Naive thymus-derived CD4-positive, alpha-beta T cell (primary cell): ENCODE results near the gene MRTFB. TPM values are rescaled to one million over a fixed set of nuclear protein-coding genes. Genes with fewer than 3 reads are reported as not detected.

Source experiments
- ATAC-seq: fragments of 150-1000 bp; cut with Tn5 transposase; 2 replicates; pipeline ENCODE4 v1.10.0; 2021; ENCODE audit warnings: mild to moderate bottlenecking, moderate library complexity
- CTCF ChIA-PET: fragments of 350-600 bp; sonication (Branson Sonifier 250); formaldehyde crosslinking; loops from one replicate; lab custom pipeline; 2021; ENCODE audit warnings: antibody characterized with exemption; lab: Charles Lee
- POLR2A ChIA-PET: fragments of 350-600 bp; sonication (Branson Sonifier 250); formaldehyde crosslinking; loops from one replicate; lab custom pipeline; 2021; ENCODE audit warnings: antibody characterized with exemption, inconsistent platforms; lab: Charles Lee
- DNase-seq, 9 donors: peaks; one replicate each; pipeline versions ENCODE4 v3.0.0 to v3.0.0-alpha.2; 2020 to 2022; ENCODE audit warnings: mixed read lengths in 1 of 9
- H3K27ac ChIP-seq: one replicate; pipeline ENCODE4 v1.7.0; 2013; ENCODE audit warnings: mild to moderate bottlenecking, low read depth, low read length, moderate library complexity
- H3K27me3 ChIP-seq, 2 donors: one replicate each; pipeline ENCODE4 v1.7.0; 2013; ENCODE audit warnings: low read length in 2 of 2, mild to moderate bottlenecking in 2 of 2, moderate library complexity in 2 of 2; ENCODE audit not compliant: control insufficient read depth in 2 of 2, insufficient read depth in 2 of 2
- H3K36me3 ChIP-seq, 3 experiments: 1 replicate in 2 of 3; 2 replicates in 1 of 3; pipeline ENCODE4 v1.7.0; 2013; ENCODE audit warnings: low read length in 3 of 3, mild to moderate bottlenecking in 3 of 3, moderate library complexity in 1 of 3; ENCODE audit not compliant: insufficient read depth in 3 of 3, control insufficient read depth in 2 of 3
- H3K4me1 ChIP-seq, 2 donors: one replicate each; pipeline ENCODE4 v1.7.0; 2013; ENCODE audit warnings: low read length in 2 of 2, mild to moderate bottlenecking in 2 of 2, moderate library complexity in 1 of 2; ENCODE audit not compliant: control insufficient read depth in 2 of 2, insufficient read depth in 2 of 2
- H3K4me3 ChIP-seq: 2 replicates; pipeline ENCODE4 v1.7.0; 2013; ENCODE audit warnings: mild to moderate bottlenecking, low read length
- H3K9me3 ChIP-seq, 3 experiments: 1 replicate in 2 of 3; 2 replicates in 1 of 3; pipeline ENCODE4 v1.7.0; 2013; ENCODE audit warnings: low read length in 3 of 3; ENCODE audit not compliant: control insufficient read depth in 2 of 3
- H3K27ac Mint-ChIP-seq, 9 donors: one replicate each; pipeline ENCODE4 v1.8.0; 2020 to 2022; ENCODE audit warnings: mixed read lengths in 9 of 9, mild to moderate bottlenecking in 8 of 9, moderate library complexity in 5 of 9, inconsistent platforms in 2 of 9
- H3K27me3 Mint-ChIP-seq, 5 donors: one replicate each; pipeline ENCODE4 v1.8.0; 2021 to 2022; ENCODE audit warnings: mixed read lengths in 5 of 5, mild to moderate bottlenecking in 1 of 5
- H3K36me3 Mint-ChIP-seq, 5 donors: one replicate each; pipeline ENCODE4 v1.8.0; 2020 to 2022; ENCODE audit warnings: mixed read lengths in 5 of 5, mild to moderate bottlenecking in 3 of 5, inconsistent platforms in 1 of 5
- H3K4me1 Mint-ChIP-seq, 7 donors: one replicate each; pipeline ENCODE4 v1.8.0; 2020 to 2022; ENCODE audit warnings: mixed read lengths in 7 of 7, mild to moderate bottlenecking in 3 of 7, inconsistent platforms in 1 of 7
- H3K4me3 Mint-ChIP-seq, 10 donors: one replicate each; pipeline ENCODE4 v1.8.0; 2020 to 2022; ENCODE audit warnings: mild to moderate bottlenecking in 10 of 10, mixed read lengths in 10 of 10, moderate library complexity in 6 of 10, inconsistent platforms in 2 of 10
- H3K9me3 Mint-ChIP-seq, 11 donors: one replicate each; pipeline ENCODE4 v1.8.0; 2020 to 2022; ENCODE audit warnings: mixed read lengths in 11 of 11, mild to moderate bottlenecking in 4 of 11, inconsistent platforms in 1 of 11, moderate library complexity in 1 of 11
- intact Hi-C, 2 donors: fragments of 100-400 bp; cut with micrococcal nuclease; formaldehyde crosslinking; loops; one replicate each; pipeline ENCODE4 v1.15.1; 2023
- polyA plus RNA-seq, 2 donors: library from polyadenylated mRNA; unstranded; fragments of 300-500 nt; fragmentation: Illumina TruSeq; gene quantifications; one replicate each; pipeline ENCODE4 v1.2.3, GENCODE V29; 2021
- total RNA-seq, 6 experiments: library from RNA in 5 of 6; stranded (reverse) in 5 of 6; gene quantifications; 1 replicate in 5 of 6; 2 replicates in 1 of 6; pipeline ENCODE4 v1.2.3 and lab custom pipeline; 2021 to 2026

Gene MRTFB
- total and polyA plus RNA-seq, 7 experiments from 2014 or later, result 9.1 to 33.2 (median 25.4) TPM

GRCh38 chr16:14284371-14284770 lies 213.3 kb downstream of the MRTFB start:
- H3K27ac Mint-ChIP-seq, result peak overlapping the region in 5 of 9 donors; percentile 21 to 97 (median 90)

GRCh38 chr16:14284930-14285512 lies 213.9 kb downstream of the MRTFB start:
- peak overlapping the region; percentile 69 for H3K27ac ChIP-seq
- peaks cover 0 to 3% of the 10 kb centered on the region in 2 donors for H3K4me1 ChIP-seq
- peaks cover 2 to 32% (median 19%) of the 10 kb centered on the region in 7 donors for H3K4me1 Mint-ChIP-seq
- ChIA-PET POLR2A (interaction anchor here (1.0 to 2.7 kb wide), 5 partner anchors 10 to 366 kb away, joined by 3 to 18 read pairs (median 7); no protein-coding TSS in a partner anchor), CTCF (interaction anchor here (0.9 to 3.0 kb wide), 3 partner anchors 23 to 365 kb away, joined by 3 to 17 read pairs (median 7); partner anchors contain the start of gene ERCC4)
- H3K27me3 Mint-ChIP-seq, result peaks cover 0 to 3% (median 0%) of the 10 kb centered on the region in 5 donors
- peaks cover 4 to 38% (median 10%) of the 10 kb centered on the region in 11 donors for H3K9me3 Mint-ChIP-seq
- H3K9me3 ChIP-seq, result peaks cover 0 to 8% (median 0%) of the 10 kb centered on the region in 3 experiments
- H3K4me3 ChIP-seq, result peak overlapping the region; percentile 67
- peaks cover 0 to 4% (median 2%) of the 10 kb centered on the region in 5 donors for H3K36me3 Mint-ChIP-seq
- no peaks in the 10 kb centered on the region for H3K27me3 ChIP-seq
- DNase-seq (no peak), ATAC-seq (peak; percentile 62)
- H3K36me3 ChIP-seq, result peaks cover 0 to 4% (median 0%) of the 10 kb centered on the region in 3 experiments
- H3K27ac Mint-ChIP-seq, result peak overlapping the region; percentile 85 to 97 (median 95)
- H3K4me3 Mint-ChIP-seq, result peak overlapping the region; percentile 84 to 96 (median 94)
- intact Hi-C loops, result loop anchor here (1.0 to 10.0 kb wide), 10 partner anchors 16 to 366 kb away; partner anchors contain the start of genes MRTFB (in 2 of the 2), PARN (in 2 of the 2) and ERCC4 (in 1 of the 2)

More at GRCh38 chr16:14284371-14284770, 213.3 kb downstream of the MRTFB start:
- ATAC-seq (no peak), DNase-seq (no peak)
- no peaks in the 10 kb centered on the region for H3K27me3 ChIP-seq
- no peak overlapping the region for H3K4me3 ChIP-seq
- Mint-ChIP-seq H3K9me3 (peaks cover 4 to 31% (median 5%) of the 10 kb centered on the region in 11 donors), H3K27me3 (peaks cover 0 to 3% (median 0%) of the 10 kb centered on the region in 5 donors), H3K4me3 (peak overlapping the region; percentile 55 to 96 (median 88)), H3K36me3 (peaks cover 0 to 4% (median 2%) of the 10 kb centered on the region in 5 donors), H3K4me1 (peaks cover 2 to 32% (median 19%) of the 10 kb centered on the region in 7 donors)
- H3K36me3 ChIP-seq, result peaks cover 0 to 4% (median 0%) of the 10 kb centered on the region in 3 experiments
- ChIA-PET CTCF (no interaction called here), POLR2A (interaction anchor here (1.0 kb wide), 1 partner anchor 22 kb away, joined by 3 read pairs; no protein-coding TSS in a partner anchor)
- H3K27ac ChIP-seq, result no peak overlapping the region
- intact Hi-C loops, result loop anchor here (2.0 to 10.0 kb wide), 3 partner anchors 36 to 214 kb away; partner anchors contain the start of gene MRTFB (in 1 of the 2)
- H3K4me1 ChIP-seq, result peaks cover 0 to 3% of the 10 kb centered on the region in 2 donors
- peaks cover 0 to 2% (median 0%) of the 10 kb centered on the region in 3 experiments for H3K9me3 ChIP-seq

GRCh38 chr16:14285513-14286367 lies 214.6 kb downstream of the MRTFB start:
- H3K9me3 ChIP-seq, result peaks cover 0 to 9% (median 0%) of the 10 kb centered on the region in 3 experiments

GRCh38 chr16:14286368-14287230 lies 215.5 kb downstream of the MRTFB start:
- H3K36me3 Mint-ChIP-seq, result peaks cover 0 to 4% (median 2%) of the 10 kb centered on the region in 5 donors
- H3K4me1 Mint-ChIP-seq, result peaks cover 2 to 32% (median 19%) of the 10 kb centered on the region in 7 donors
- ATAC-seq (peak; percentile 19), DNase-seq (peak in 5 of 9 donors; percentile 33 to 52 (median 45))
- ChIA-PET CTCF (interaction anchor here (0.9 to 3.0 kb wide), 3 partner anchors 21 to 367 kb away, joined by 3 to 17 read pairs (median 3); partner anchors contain the start of gene ERCC4), POLR2A (interaction anchor here (0.8 to 2.7 kb wide), 6 partner anchors 8 to 346 kb away, joined by 3 to 18 read pairs (median 7); partner anchors contain the start of gene PARN)
- intact Hi-C loops, result loop anchor here in 1 of 2 donors (1.0 to 10.0 kb wide), 2 partner anchors 15 to 92 kb away; no protein-coding TSS in a partner anchor
- H3K27ac Mint-ChIP-seq, result peak overlapping the region; percentile 83 to 97 (median 90)
- Histone ChIP-seq H3K36me3 (peaks cover 0 to 4% (median 0%) of the 10 kb centered on the region in 3 experiments), H3K27me3 (no peaks in the 10 kb centered on the region), H3K27ac (peak overlapping the region; percentile 69), H3K4me1 (peaks cover 0 to 3% of the 10 kb centered on the region in 2 donors), H3K4me3 (peak overlapping the region; percentile 67), H3K9me3 (peaks cover 0 to 9% (median 0%) of the 10 kb centered on the region in 3 experiments)
- H3K4me3 Mint-ChIP-seq, result peak overlapping the region; percentile 66 to 96 (median 88)
- H3K27me3 Mint-ChIP-seq, result peaks cover 0 to 3% (median 0%) of the 10 kb centered on the region in 5 donors
- H3K9me3 Mint-ChIP-seq, result peaks cover 4 to 41% (median 12%) of the 10 kb centered on the region in 11 donors

More at GRCh38 chr16:14285513-14286367, 214.6 kb downstream of the MRTFB start:
- no peaks in the 10 kb centered on the region for H3K27me3 ChIP-seq
- peaks cover 0 to 3% (median 0%) of the 10 kb centered on the region in 5 donors for H3K27me3 Mint-ChIP-seq
- ATAC-seq (peak; percentile 90), DNase-seq (peak; percentile 89 to 99 (median 97))
- H3K4me3 ChIP-seq, result peak overlapping the region; percentile 67
- POLR2A ChIA-PET, result interaction anchor here (0.8 to 2.7 kb wide), 8 partner anchors 9 to 366 kb away, joined by 3 to 18 read pairs (median 6); partner anchors contain the start of gene PARN
- peak overlapping the region; percentile 84 to 96 (median 94) for H3K4me3 Mint-ChIP-seq
- peaks cover 4 to 41% (median 12%) of the 10 kb centered on the region in 11 donors for H3K9me3 Mint-ChIP-seq
- peaks cover 0 to 3% of the 10 kb centered on the region in 2 donors for H3K4me1 ChIP-seq
- peak overlapping the region; percentile 85 to 97 (median 95) for H3K27ac Mint-ChIP-seq
- H3K4me1 Mint-ChIP-seq, result peaks cover 2 to 32% (median 19%) of the 10 kb centered on the region in 7 donors
- H3K27ac ChIP-seq, result peak overlapping the region; percentile 69
- CTCF ChIA-PET, result interaction anchor here (0.5 to 3.0 kb wide), 4 partner anchors 15 to 366 kb away, joined by 3 to 17 read pairs (median 6); partner anchors contain the start of gene ERCC4
- peaks cover 0 to 4% (median 2%) of the 10 kb centered on the region in 5 donors for H3K36me3 Mint-ChIP-seq
- intact Hi-C loops, result loop anchor here (1.0 to 10.0 kb wide), 10 partner anchors 16 to 366 kb away; partner anchors contain the start of genes MRTFB (in 2 of the 2), PARN (in 2 of the 2) and ERCC4 (in 1 of the 2)
- H3K36me3 ChIP-seq, result peaks cover 0 to 4% (median 0%) of the 10 kb centered on the region in 3 experiments

- intact Hi-C loops, result loop anchor here in 1 of 2 donors (10.0 kb wide), 1 partner anchor 95 kb away; no protein-coding TSS in a partner anchor
- no peak for ATAC-seq
Measured at GRCh38 chr16:14289692-14290340, 218.7 kb downstream of the MRTFB start.

More at GRCh38 chr16:14289692-14290340, 218.7 kb downstream of the MRTFB start:
- Mint-ChIP-seq H3K27ac (peak overlapping the region in 1 of 9 donors; percentile 26), H3K4me1 (peaks cover 0 to 22% (median 11%) of the 10 kb centered on the region in 7 donors), H3K36me3 (peaks cover 0 to 4% (median 2%) of the 10 kb centered on the region in 5 donors), H3K4me3 (no peak overlapping the region), H3K27me3 (peaks cover 0 to 3% (median 0%) of the 10 kb centered on the region in 5 donors), H3K9me3 (peaks cover 4 to 40% (median 12%) of the 10 kb centered on the region in 11 donors)
- Histone ChIP-seq H3K27me3 (no peaks in the 10 kb centered on the region), H3K4me1 (peaks cover 0 to 3% of the 10 kb centered on the region in 2 donors), H3K9me3 (peaks cover 0 to 9% (median 0%) of the 10 kb centered on the region in 3 experiments), H3K36me3 (peaks cover 0 to 4% (median 0%) of the 10 kb centered on the region in 3 experiments), H3K4me3 (no peak overlapping the region), H3K27ac (no peak overlapping the region)
- ChIA-PET POLR2A (no interaction called here), CTCF (interaction anchor here (1.1 kb wide), 1 partner anchor 8 kb away, joined by 3 read pairs; no protein-coding TSS in a partner anchor)
- DNase-seq, result peak in 2 of 9 donors; percentile 20 to 43
